CD4-positive, alpha-beta memory T cell (primary cell): Measurements from ENCODE around the gene HOXA9. TPM values are rescaled to one million over a fixed set of nuclear protein-coding genes. Genes with fewer than 3 reads are reported as not detected.

Experiments
- CTCF ChIA-PET: fragments of 350-600 bp; sonication (Branson Sonifier 250); formaldehyde crosslinking; loops from one replicate; lab custom pipeline; 2021; ENCODE audit warnings: inconsistent platforms; ENCODE audit not compliant: partially characterized antibody; lab: Charles Lee
- POLR2A ChIA-PET: fragments of 350-600 bp; sonication (Branson Sonifier 250); formaldehyde crosslinking; loops from one replicate; lab custom pipeline; 2021; ENCODE audit not compliant: partially characterized antibody; lab: Charles Lee
- DNase-seq, 5 donors: peaks; one replicate each; pipeline versions ENCODE4 v3.0.0 to v3.0.0-alpha.2; 2020 to 2022; ENCODE audit warnings: mixed read lengths in 1 of 5
- H3K27ac ChIP-seq: one replicate; pipeline ENCODE4 v1.7.0; 2013; ENCODE audit warnings: low read depth, low read length
- H3K27me3 ChIP-seq: 2 replicates; pipeline ENCODE4 v1.7.0; 2013; ENCODE audit warnings: mild to moderate bottlenecking, low read length, moderate library complexity; ENCODE audit not compliant: insufficient read depth
- H3K36me3 ChIP-seq: 2 replicates; pipeline ENCODE4 v1.7.0; 2013; ENCODE audit warnings: mild to moderate bottlenecking, low read length, moderate library complexity; ENCODE audit not compliant: insufficient read depth
- H3K4me1 ChIP-seq: 2 replicates; pipeline ENCODE4 v1.7.0; 2013; ENCODE audit warnings: mild to moderate bottlenecking, low read length, moderate library complexity; ENCODE audit not compliant: insufficient read depth
- H3K4me3 ChIP-seq, 2 donors: one replicate each; pipeline ENCODE4 v1.7.0; 2013; ENCODE audit warnings: low read length in 2 of 2, mild to moderate bottlenecking in 1 of 2
- H3K9me3 ChIP-seq, 2 donors: one replicate each; pipeline ENCODE4 v1.7.0; 2013; ENCODE audit warnings: low read length in 2 of 2, control low read depth in 1 of 2; ENCODE audit not compliant: control insufficient read depth in 1 of 2
- H3K27ac Mint-ChIP-seq, 7 donors: one replicate each; pipeline ENCODE4 v1.8.0; 2020 to 2021; ENCODE audit warnings: mixed read lengths in 7 of 7, mild to moderate bottlenecking in 6 of 7, inconsistent platforms in 3 of 7, moderate library complexity in 3 of 7
- H3K27me3 Mint-ChIP-seq, 2 donors: one replicate each; pipeline ENCODE4 v1.8.0; 2020 to 2021; ENCODE audit warnings: mixed read lengths in 2 of 2
- H3K36me3 Mint-ChIP-seq, 2 donors: one replicate each; pipeline ENCODE4 v1.8.0; 2020 to 2021; ENCODE audit warnings: mixed read lengths in 2 of 2, inconsistent platforms in 1 of 2, mild to moderate bottlenecking in 1 of 2
- H3K4me1 Mint-ChIP-seq, 4 donors: one replicate each; pipeline ENCODE4 v1.8.0; 2020 to 2021; ENCODE audit warnings: mixed read lengths in 4 of 4, mild to moderate bottlenecking in 1 of 4
- H3K4me3 Mint-ChIP-seq, 8 donors: one replicate each; pipeline ENCODE4 v1.8.0; 2020 to 2021; ENCODE audit warnings: mixed read lengths in 8 of 8, mild to moderate bottlenecking in 7 of 8, moderate library complexity in 6 of 8, inconsistent platforms in 3 of 8
- H3K9me3 Mint-ChIP-seq, 8 donors: one replicate each; pipeline ENCODE4 v1.8.0; 2020 to 2021; ENCODE audit warnings: mixed read lengths in 8 of 8, mild to moderate bottlenecking in 5 of 8, inconsistent platforms in 3 of 8, moderate library complexity in 1 of 8
- intact Hi-C: fragments of 100-400 bp; cut with micrococcal nuclease; formaldehyde crosslinking; loops from one replicate; pipeline ENCODE4 v1.15.1; 2023
- polyA plus RNA-seq, 2 donors: library from polyadenylated mRNA; unstranded; fragments of 300-500 nt; fragmentation: Illumina TruSeq; gene quantifications; one replicate each; pipeline ENCODE4 v1.2.3, GENCODE V29; 2021
- total RNA-seq, 2 experiments: library from RNA; stranded (reverse); gene quantifications; one replicate each; pipeline ENCODE4 v1.2.3, GENCODE V29; 2021

The HOXA9 gene
- total and polyA plus RNA-seq, 4 experiments from 2014 or later = not detected

GRCh38 chr7:27130540-27131389 is 34.6 kb downstream of the HOXA9 start, which contains the start of gene HOXA4:
Gene HOXA4, minus strand, starts transcription at chr7:27130757. Its CDS starts 24 bp downstream, at chr7:27130733.
- Mint-ChIP-seq H3K9me3 (no peaks in the 10 kb centered on the region), H3K36me3 (no peaks in the 10 kb centered on the region), H3K4me1 (no peaks in the 10 kb centered on the region), H3K27ac (peak within 1 kb of the TSS in 3 of 7 donors; percentile 29 to 69 (median 31)), H3K27me3 (peaks cover 40 to 48% of the 10 kb centered on the region in 2 donors), H3K4me3 (peak within 1 kb of the TSS; percentile 20 to 86 (median 77))
- ChIA-PET POLR2A (interaction anchor here (0.7 to 1.9 kb wide), 5 partner anchors 20 to 268 kb away, joined by 3 to 6 read pairs (median 3); no protein-coding TSS in a partner anchor), CTCF (no interaction called here)
- no peaks in the 10 kb centered on the region for H3K36me3 ChIP-seq
- DNase-seq = peak; percentile 48 to 84 (median 78)
- peaks cover 6% of the 10 kb centered on the region for H3K27me3 ChIP-seq
- H3K4me1 ChIP-seq = peaks cover 6% of the 10 kb centered on the region
- peak within 1 kb of the TSS; percentile 49 for H3K4me3 ChIP-seq
- H3K27ac ChIP-seq = peak within 1 kb of the TSS; percentile 23
- H3K9me3 ChIP-seq = no peaks in the 10 kb centered on the region
- intact Hi-C loops = no loop called here

GRCh38 chr7:27129729-27130539 is 35.4 kb downstream of the HOXA9 start:
- Histone ChIP-seq H3K4me1 (peaks cover 6% of the 10 kb centered on the region), H3K27ac (no peak overlapping the region), H3K4me3 (peak overlapping the region in 1 of 2 donors; percentile 49), H3K9me3 (no peaks in the 10 kb centered on the region), H3K27me3 (peaks cover 7% of the 10 kb centered on the region), H3K36me3 (no peaks in the 10 kb centered on the region)
- POLR2A ChIA-PET = interaction anchor here (1.7 to 1.9 kb wide), 2 partner anchors 33 to 267 kb away, joined by 5 to 6 read pairs; no protein-coding TSS in a partner anchor
- no peaks in the 10 kb centered on the region for H3K36me3 Mint-ChIP-seq
- no peaks in the 10 kb centered on the region for H3K4me1 Mint-ChIP-seq
- intact Hi-C loops = no loop called here
- H3K4me3 Mint-ChIP-seq = peak overlapping the region in 7 of 8 donors; percentile 31 to 65 (median 49)
- no peak overlapping the region for H3K27ac Mint-ChIP-seq
- DNase-seq = peak in 1 of 5 donors; percentile 28
- peaks cover 34 to 48% of the 10 kb centered on the region in 2 donors for H3K27me3 Mint-ChIP-seq
- no peaks in the 10 kb centered on the region for H3K9me3 Mint-ChIP-seq
- CTCF ChIA-PET = no interaction called here

GRCh38 chr7:27128776-27129728 is 36.3 kb downstream of the HOXA9 start:
- Mint-ChIP-seq H3K4me3 (peak overlapping the region in 6 of 8 donors; percentile 31 to 65 (median 52)), H3K36me3 (no peaks in the 10 kb centered on the region), H3K27ac (peak overlapping the region in 2 of 7 donors; percentile 16 to 31), H3K9me3 (no peaks in the 10 kb centered on the region), H3K4me1 (no peaks in the 10 kb centered on the region), H3K27me3 (peaks cover 35 to 45% of the 10 kb centered on the region in 2 donors)
- no peak for DNase-seq
- intact Hi-C loops = no loop called here
- Histone ChIP-seq H3K36me3 (no peaks in the 10 kb centered on the region), H3K4me1 (peaks cover 6% of the 10 kb centered on the region), H3K27me3 (peaks cover 7% of the 10 kb centered on the region), H3K9me3 (no peaks in the 10 kb centered on the region), H3K4me3 (no peak overlapping the region), H3K27ac (no peak overlapping the region)
- ChIA-PET POLR2A (no interaction called here), CTCF (interaction anchor here (1.1 to 1.4 kb wide), 3 partner anchors 21 to 34 kb away, joined by 3 to 4 read pairs (median 3); no protein-coding TSS in a partner anchor)

GRCh38 chr7:27128034-27128433 is 37.3 kb downstream of the HOXA9 start:
- no peak for DNase-seq
- POLR2A ChIA-PET = no interaction called here
- H3K27me3 Mint-ChIP-seq = peaks cover 30 to 36% of the 10 kb centered on the region in 2 donors
- Histone ChIP-seq H3K36me3 (no peaks in the 10 kb centered on the region), H3K4me3 (no peak overlapping the region), H3K27me3 (peaks cover 7% of the 10 kb centered on the region), H3K27ac (no peak overlapping the region), H3K9me3 (no peaks in the 10 kb centered on the region), H3K4me1 (peaks cover 6% of the 10 kb centered on the region)
- no peaks in the 10 kb centered on the region for H3K36me3 Mint-ChIP-seq
- CTCF ChIA-PET = interaction anchor here (1.1 to 1.4 kb wide), 3 partner anchors 22 to 35 kb away, joined by 3 to 4 read pairs (median 3); no protein-coding TSS in a partner anchor
- H3K4me1 Mint-ChIP-seq = no peaks in the 10 kb centered on the region
- H3K27ac Mint-ChIP-seq = no peak overlapping the region
- H3K4me3 Mint-ChIP-seq = no peak overlapping the region
- intact Hi-C loops = no loop called here
- no peaks in the 10 kb centered on the region for H3K9me3 Mint-ChIP-seq

- H3K36me3 ChIP-seq = no peaks in the 10 kb centered on the region
- CTCF ChIA-PET = no interaction called here
- no peak for DNase-seq
- H3K4me1 ChIP-seq = peaks cover 6% of the 10 kb centered on the region
- H3K4me3 Mint-ChIP-seq = no peak overlapping the region
- H3K9me3 ChIP-seq = no peaks in the 10 kb centered on the region
- H3K36me3 Mint-ChIP-seq = no peaks in the 10 kb centered on the region
- H3K4me3 ChIP-seq = no peak overlapping the region
- H3K27ac Mint-ChIP-seq = no peak overlapping the region
- H3K27ac ChIP-seq = no peak overlapping the region
- peaks cover 4% of the 10 kb centered on the region for H3K27me3 ChIP-seq
- H3K27me3 Mint-ChIP-seq = peaks cover 28% of the 10 kb centered on the region in 2 donors
- intact Hi-C loops = no loop called here
- no peaks in the 10 kb centered on the region for H3K9me3 Mint-ChIP-seq
- POLR2A ChIA-PET = no interaction called here
- H3K4me1 Mint-ChIP-seq = no peaks in the 10 kb centered on the region
These were observed 38.6 kb downstream of the HOXA9 start for GRCh38 chr7:27126596-27127327.

- Mint-ChIP-seq H3K27me3 (peaks cover 24% of the 10 kb centered on the region in 2 donors), H3K9me3 (no peaks in the 10 kb centered on the region), H3K4me1 (no peaks in the 10 kb centered on the region), H3K27ac (no peak overlapping the region), H3K36me3 (no peaks in the 10 kb centered on the region), H3K4me3 (peak overlapping the region in 1 of 8 donors; percentile 43)
- no peak overlapping the region for H3K4me3 ChIP-seq
- intact Hi-C loops = no loop called here
- no peak overlapping the region for H3K27ac ChIP-seq
- H3K9me3 ChIP-seq = no peaks in the 10 kb centered on the region
- H3K36me3 ChIP-seq = no peaks in the 10 kb centered on the region
- DNase-seq = no peak
- ChIA-PET POLR2A (no interaction called here), CTCF (no interaction called here)
- peaks cover 4% of the 10 kb centered on the region for H3K27me3 ChIP-seq
- H3K4me1 ChIP-seq = peaks cover under 1% of the 10 kb centered on the region
These were observed 39.3 kb downstream of the HOXA9 start for GRCh38 chr7:27125986-27126394.
